GF-D8 (cell line): ENCODE results near the gene NEU1.
"Not testable (repeated sequence)": the region's sequence is repeated elsewhere in the genome, so short reads cannot be mapped to it uniquely, and the experiment has no call there.

ENCODE experiments used
- DNase-seq: peaks from one replicate; lab custom pipeline; 2025; lab: John Stamatoyannopoulos, UW

The NEU1 gene

GRCh38 chr6:31862344-31863235 is at the start of gene NEU1:
TSS of gene NEU1 (minus strand) at chr6:31862821. CDS start at chr6:31862776, 45 bp downstream.
- peak; percentile 99 for DNase-seq

DNA sequence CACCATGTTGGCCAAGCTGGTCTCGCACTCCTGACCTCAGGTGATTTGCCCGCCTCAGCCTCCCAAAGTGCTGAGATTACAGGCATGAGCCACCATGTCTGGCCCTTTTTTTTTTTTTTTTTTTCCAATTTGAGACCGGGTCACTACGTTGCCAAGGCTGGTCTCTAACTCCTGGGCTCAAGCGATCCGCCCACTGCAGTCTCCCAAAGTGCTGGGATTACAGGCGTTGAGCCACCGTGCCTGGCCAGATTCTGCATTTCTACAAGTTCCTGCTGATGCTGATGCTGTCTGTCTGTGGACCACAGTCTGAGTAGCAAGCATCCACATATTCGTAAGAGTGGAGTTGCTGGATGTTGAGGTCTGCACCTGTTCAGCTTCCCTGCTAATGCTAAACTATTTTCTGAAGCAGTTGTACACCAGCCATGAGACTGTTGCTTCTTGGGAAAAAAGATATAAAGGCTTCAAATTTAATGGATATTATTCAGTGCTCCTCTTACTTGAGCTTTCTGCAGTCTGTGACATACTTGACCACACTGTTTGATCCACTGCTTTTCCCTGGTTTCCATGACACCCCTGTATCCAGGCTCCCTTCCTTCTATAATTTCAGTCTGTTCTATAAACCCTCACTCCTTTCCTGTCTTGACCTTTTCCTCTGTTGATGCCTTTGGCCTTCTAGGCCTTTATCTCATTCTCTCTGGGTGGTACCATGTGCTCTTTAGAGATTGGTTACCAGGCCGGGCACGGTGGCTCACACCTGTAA is 49.4 kb upstream of the NEU1 start:
- no peak for DNase-seq

DNA sequence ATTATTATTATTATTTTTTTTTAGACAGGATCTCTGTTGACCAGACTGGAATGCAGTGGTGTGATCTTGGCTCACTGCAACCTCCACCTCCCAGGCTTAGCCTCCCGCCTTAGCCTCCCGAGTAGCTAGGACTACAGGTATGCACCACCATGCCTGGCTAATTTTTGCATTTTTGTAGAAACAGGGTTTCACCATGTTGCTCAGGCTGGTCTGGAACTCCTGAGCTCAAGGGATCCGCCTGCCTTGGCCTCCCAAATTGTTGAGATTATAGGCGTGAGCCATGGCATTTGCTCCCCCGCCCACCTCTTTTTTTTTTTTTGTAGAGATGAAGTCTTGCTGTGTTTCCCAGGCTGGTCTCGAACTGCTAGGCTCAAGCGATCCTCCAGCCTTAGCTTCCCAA is 46.7 kb upstream of the NEU1 start:
- DNase-seq: not testable (repeated sequence)

DNA sequence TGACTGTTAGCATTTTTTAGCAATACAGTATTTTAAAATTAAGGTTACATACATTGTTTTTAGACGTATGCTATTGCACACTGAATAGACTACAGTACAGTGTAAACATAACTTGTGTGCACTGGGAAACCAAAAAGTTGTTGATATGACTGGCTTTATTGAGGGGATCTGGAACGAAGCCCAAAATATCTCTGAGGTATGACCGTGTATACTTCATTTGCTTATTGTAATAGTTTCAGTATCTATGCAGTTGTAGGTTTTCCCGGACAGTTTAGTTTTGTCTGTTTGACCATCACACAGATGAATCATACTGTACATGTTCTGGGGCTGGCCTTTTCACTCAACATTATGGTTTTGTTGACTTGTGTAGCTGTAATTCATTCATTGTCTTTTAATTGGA is 46.2 kb upstream of the NEU1 start:
- no peak for DNase-seq

DNA sequence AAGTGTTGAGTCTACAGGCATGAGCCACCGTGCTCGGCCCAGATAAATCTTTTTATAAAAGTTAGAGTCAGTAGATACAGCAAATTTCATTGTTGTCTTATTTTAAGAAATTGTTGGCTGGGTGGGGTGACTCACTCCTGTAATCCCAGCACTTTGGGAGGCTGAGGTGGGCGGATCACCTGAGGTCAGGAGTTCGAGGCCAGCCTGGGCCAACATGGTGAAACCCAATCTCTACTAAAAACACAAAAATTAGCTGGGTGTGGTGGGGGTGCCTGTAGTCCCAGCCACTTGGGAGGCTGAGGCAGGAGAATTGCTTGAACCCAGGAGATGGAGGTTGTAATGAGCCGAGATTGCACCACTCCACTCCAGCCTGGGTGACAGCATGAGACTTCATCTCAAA is 45.6 kb upstream of the NEU1 start:
- not testable (repeated sequence) for DNase-seq

DNA sequence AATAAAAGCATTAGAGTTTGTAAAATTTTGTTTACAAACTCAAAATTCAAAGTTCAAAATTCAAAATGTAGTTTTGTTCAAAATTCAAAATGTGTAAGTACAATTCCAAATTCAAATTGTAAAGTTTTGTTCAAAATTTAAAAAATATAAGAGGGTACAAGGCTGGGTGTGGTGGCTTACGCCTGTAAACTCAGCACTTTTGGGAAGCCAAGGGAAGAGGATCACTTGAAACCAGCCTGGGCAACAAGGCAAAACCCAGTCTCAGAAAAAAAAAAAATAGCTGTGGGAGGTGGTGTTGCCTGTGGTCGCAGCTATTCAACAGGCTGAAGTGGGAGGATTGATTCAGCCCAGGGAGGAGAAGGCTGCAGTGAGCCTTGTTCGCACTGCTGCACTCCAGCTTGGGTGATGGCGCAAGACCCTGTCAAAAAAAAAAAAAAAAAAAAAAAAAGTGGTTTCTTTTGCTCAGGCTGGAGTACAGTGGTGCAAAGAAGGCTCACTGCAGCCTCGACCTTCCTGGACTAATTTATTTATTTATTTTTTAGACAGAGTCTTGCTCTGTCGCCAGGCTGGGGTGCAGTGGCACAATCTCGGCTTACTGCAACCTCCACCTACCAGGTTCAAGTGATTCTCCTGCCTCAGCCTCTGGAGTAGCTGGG is 44.7 kb upstream of the NEU1 start:
- peak; percentile 87 for DNase-seq

- not testable (repeated sequence) for DNase-seq
These were observed 44.1 kb upstream of the NEU1 start for GRCh38 chr6:31906727-31907126.

DNA sequence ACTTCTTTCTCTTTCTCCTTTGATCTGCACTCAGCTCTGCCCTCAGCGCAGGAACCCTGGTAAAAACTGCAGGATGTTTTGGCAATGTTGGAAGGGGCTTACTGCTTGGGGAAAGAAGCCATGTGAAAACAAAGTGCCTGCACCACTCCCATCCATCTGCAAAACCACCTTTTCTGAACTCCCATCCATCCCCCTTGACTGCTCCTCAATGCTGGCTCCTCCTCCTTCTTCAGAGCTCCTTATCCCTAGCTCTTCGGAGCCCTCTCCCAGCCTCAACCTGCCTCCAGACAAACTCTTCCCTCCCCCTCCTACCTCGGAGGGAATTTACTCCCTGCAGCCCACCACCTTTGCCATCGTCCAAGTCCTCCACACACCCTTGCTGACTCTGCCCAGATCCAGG is 43.5 kb upstream of the NEU1 start:
- no peak for DNase-seq

DNA sequence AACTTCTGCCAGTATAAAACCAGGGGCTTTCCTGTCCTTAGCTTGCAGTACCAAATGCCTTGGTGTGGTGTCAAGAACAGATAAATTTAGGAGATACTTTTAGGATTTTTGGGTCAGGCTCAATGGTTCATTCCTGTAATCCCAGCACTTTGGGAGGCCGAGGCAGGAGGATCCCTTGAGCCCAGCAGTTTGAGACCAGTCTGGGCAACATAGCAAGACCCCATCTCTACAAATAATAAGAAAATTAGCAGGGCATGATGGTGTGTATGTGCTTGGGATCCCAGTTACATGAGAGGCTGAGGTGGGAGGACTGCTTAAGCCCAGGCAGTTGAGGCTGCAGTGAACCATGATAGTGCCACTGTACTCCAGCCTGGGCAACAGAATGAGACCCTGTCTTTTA is 42.4 kb upstream of the NEU1 start:
- DNase-seq: no peak

DNA sequence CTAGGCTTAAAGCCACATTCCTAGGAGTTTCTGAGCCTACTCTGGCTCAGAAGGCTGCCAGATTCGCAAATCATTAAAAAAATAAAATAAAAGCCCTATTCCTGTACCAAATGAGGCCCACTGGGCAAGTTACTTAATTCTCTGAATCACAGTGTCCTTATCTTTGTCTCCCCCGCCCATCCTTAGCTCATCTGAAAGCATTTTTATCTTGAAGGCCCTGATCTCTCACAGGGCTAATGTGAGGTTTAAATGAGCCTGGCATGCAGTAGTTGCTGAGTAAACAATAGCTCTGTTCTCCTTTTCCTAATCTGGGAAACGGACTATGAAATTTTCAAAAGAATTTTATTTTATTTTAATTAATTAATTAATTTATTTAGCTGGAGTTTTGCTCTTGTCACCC is 41.3 kb upstream of the NEU1 start:
- DNase-seq: no peak

GRCh38 chr6:31901953-31902643 is 39.5 kb upstream of the NEU1 start, which contains the start of gene ZBTB12:
TSS of gene ZBTB12 (minus strand) at chr6:31902086. CDS start at chr6:31901305, 781 bp downstream.
- DNase-seq: peak; percentile 65

- DNase-seq: no peak
These were observed 38.9 kb upstream of the NEU1 start for GRCh38 chr6:31901415-31901952.

GRCh38 chr6:31900917-31901414 is 38.3 kb upstream of the NEU1 start:
- no peak for DNase-seq

DNA sequence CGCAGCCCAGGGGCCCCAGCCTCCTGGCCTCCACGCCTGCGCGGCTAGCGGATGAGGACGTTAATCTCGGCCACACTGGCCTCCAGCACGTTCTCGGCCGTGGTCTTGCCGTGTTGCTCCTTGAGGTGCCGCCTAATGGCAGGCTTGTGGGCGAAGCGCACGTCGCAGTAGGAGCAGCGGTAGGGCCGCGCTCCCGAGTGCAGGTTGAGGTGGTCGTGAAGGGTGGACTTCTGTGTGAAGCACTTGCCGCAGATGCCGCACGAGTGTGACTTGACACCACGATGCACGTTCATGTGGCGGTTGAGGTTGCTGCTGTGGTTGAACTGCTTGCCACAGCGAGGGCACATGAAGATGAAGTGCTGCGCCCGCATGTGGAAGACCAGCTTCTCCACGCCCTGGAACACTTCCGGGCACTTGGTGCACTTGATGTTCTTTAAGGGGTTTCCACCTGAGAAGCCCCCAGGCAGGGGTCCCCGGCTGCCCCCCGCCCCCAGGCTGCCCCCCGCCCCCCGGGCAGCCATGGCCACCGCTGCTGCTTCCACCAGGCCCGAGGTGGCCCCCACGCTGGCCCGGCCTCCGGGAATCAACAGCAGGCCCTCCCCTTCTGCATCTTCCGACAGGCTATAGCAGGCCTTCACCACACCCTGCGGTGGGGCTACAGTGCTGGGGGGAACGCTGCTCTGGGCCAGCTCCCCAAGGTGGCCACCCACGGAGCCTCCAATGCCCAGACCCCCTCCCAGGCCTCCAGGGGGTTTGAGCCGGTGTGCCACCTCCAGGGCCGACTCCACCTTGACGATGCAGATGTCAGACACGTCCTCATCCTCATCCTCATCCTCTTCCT is 37.5 kb upstream of the NEU1 start:
- no peak for DNase-seq

- DNase-seq: no peak
These were observed 36.6 kb upstream of the NEU1 start for GRCh38 chr6:31899215-31899614.

GRCh38 chr6:31898383-31899011 is 35.9 kb upstream of the NEU1 start:
- DNase-seq: no peak

GRCh38 chr6:31897612-31898382 is 35.2 kb upstream of the NEU1 start, which contains the start of gene EHMT2:
TSS of gene EHMT2 (minus strand) at chr6:31897698. CDS start at chr6:31897677, 21 bp downstream.
- DNase-seq: peak; percentile 55

DNA sequence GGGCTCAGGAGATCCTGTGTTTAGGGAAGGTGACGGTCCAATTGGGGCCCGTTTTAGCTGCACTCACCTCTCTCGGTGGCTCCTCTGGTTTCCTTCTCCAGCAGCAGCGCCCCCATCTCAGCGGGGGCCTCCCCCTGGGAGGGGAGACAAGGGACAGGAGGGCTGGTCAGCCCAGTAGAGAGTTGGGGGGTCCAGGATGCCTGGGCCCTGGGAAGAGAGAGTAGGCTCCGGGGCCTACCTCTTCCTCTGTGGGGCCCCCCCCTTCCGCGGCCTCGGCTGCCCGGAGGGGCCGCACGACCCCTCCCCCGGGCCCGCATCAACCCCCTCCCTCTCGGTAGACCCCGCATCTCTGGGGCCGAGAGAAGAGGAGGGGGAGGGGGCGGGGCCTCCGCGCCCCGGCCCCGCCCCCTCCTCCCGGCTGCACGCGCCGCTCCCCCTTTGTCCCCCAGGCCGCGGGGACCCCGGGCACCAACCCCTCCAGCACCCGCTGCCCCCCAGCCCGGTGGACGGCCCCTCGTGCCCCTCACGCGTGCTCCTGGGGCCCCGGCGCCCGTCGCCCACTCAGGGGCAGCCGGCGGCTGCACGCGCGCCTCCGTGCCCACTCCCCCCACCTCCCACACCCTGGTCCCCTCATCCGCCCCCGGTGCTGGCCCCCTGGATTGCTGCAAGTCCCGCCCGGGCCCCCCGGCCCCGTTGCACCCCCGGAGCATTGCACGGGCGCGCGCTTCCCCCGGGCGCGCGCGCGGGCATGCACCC is 34.4 kb upstream of the NEU1 start:
- DNase-seq: no peak
